ENCODE measurements around the gene CYB561D2.

DNA sequence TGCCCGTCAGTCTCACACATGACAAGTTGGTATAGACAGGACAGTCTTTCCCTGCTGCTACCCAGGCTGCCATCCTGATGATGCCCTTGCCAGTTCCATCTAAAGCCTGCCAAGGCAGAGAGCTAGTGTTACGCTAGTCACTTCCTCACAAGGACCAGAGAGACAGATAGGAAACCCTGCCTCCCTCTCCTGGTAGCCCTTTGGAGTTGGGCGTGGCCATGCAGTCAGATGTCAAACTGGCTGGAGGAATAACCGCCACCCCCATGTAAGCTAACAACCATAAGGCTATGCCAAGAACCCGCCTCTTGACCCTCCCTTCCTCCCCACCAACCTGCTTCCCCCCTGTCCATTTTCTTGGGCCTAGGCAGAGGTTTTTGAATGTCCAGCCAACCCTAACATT lies 5.9 kb downstream of the CYB561D2 start:
- TF ChIP-seq, protein P1, sequence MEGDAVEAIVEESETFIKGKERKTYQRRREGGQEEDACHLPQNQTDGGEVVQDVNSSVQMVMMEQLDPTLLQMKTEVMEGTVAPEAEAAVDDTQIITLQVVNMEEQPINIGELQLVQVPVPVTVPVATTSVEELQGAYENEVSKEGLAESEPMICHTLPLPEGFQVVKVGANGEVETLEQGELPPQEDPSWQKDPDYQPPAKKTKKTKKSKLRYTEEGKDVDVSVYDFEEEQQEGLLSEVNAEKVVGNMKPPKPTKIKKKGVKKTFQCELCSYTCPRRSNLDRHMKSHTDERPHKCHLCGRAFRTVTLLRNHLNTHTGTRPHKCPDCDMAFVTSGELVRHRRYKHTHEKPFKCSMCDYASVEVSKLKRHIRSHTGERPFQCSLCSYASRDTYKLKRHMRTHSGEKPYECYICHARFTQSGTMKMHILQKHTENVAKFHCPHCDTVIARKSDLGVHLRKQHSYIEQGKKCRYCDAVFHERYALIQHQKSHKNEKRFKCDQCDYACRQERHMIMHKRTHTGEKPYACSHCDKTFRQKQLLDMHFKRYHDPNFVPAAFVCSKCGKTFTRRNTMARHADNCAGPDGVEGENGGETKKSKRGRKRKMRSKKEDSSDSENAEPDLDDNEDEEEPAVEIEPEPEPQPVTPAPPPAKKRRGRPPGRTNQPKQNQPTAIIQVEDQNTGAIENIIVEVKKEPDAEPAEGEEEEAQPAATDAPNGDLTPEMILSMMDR (IDR thresholded peaks at IDR 0.05), result no peak
- TF ChIP-seq POLR2AphosphoS5 (IDR thresholded peaks at IDR 0.05; ENCODE audit: low read depth, low read length), result no peak
- TF ChIP-seq, protein P2, sequence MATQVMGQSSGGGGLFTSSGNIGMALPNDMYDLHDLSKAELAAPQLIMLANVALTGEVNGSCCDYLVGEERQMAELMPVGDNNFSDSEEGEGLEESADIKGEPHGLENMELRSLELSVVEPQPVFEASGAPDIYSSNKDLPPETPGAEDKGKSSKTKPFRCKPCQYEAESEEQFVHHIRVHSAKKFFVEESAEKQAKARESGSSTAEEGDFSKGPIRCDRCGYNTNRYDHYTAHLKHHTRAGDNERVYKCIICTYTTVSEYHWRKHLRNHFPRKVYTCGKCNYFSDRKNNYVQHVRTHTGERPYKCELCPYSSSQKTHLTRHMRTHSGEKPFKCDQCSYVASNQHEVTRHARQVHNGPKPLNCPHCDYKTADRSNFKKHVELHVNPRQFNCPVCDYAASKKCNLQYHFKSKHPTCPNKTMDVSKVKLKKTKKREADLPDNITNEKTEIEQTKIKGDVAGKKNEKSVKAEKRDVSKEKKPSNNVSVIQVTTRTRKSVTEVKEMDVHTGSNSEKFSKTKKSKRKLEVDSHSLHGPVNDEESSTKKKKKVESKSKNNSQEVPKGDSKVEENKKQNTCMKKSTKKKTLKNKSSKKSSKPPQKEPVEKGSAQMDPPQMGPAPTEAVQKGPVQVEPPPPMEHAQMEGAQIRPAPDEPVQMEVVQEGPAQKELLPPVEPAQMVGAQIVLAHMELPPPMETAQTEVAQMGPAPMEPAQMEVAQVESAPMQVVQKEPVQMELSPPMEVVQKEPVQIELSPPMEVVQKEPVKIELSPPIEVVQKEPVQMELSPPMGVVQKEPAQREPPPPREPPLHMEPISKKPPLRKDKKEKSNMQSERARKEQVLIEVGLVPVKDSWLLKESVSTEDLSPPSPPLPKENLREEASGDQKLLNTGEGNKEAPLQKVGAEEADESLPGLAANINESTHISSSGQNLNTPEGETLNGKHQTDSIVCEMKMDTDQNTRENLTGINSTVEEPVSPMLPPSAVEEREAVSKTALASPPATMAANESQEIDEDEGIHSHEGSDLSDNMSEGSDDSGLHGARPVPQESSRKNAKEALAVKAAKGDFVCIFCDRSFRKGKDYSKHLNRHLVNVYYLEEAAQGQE (IDR thresholded peaks at IDR 0.05; ENCODE audit: insufficient read depth in 1 of 2, low read depth in 2 of 2, low read length in 1 of 2), result no peak
